HG03175 (cell line): Measurements from ENCODE around the gene OR9Q1.

Experiments
- ATAC-seq: cut with Tn5 transposase; IDR thresholded peaks from one replicate; pipeline ENCODE4 v1.9.1; 2021; ENCODE audit warnings: mild to moderate bottlenecking, moderate library complexity; ENCODE audit not compliant: unreplicated experiment

Gene OR9Q1

DNA sequence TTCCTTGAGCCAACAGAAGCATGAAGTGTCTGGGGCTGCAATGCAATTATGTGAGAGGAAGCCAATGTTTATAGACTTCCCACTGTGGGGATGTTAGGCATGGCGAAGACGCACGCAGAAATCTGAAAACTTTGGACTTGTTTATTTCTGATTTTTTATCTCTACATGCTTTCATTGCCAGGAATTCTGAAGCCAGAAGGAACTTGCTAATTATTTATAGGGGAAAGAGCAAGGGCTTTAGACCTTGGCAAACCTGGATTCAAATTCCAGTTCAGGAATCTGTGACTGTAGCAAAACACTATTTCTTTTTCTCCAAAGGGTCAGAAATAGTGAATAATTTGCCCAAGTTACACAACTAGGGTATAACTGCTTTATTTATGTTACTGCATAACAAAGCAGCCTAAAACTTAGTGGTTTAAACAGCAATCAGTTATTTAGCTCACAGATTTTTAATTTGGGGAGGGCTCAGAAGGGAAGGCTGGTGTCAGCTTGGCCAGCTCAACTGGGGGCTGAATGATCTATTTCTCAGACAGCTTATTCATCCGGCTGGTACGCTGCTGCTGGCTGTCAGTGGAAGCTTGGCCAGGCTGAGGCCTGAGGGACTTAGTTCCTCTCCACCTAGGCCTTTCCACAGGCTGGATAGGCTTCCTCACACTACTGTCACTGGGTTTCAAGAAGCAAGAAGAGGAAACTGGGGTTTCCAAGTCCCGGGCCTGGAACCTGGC, 5.2 kb downstream of the OR9Q1 start:
- no peak for ATAC-seq

GRCh38 chr11:58030653-58031052, 7.0 kb downstream of the OR9Q1 start, which contains the start of gene OR6Q1:
Gene OR6Q1, plus strand, starts transcription at chr11:58030953. Its CDS starts 0 bp downstream, at chr11:58030953.
- no peak for ATAC-seq

DNA sequence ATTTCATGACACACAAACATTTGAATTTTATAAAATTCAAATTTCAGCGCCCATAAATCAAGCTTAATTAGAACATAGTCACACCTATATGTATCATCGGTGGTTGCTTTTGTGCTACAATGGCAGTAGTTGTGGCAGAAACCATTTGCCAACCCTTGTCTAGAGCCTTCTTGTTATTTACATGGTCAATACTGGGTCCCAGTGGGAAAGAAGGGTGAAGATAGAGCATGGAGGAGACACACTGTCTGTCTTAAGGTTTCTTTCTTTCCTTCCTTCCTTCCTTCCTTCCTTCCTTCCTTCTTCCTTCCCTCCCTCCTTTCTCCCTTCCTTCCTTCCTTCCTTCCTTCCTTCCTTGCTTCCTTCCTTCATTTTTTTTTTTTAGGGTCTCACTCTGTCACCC, 10.8 kb downstream of the OR9Q1 start:
- ATAC-seq, result no peak

DNA sequence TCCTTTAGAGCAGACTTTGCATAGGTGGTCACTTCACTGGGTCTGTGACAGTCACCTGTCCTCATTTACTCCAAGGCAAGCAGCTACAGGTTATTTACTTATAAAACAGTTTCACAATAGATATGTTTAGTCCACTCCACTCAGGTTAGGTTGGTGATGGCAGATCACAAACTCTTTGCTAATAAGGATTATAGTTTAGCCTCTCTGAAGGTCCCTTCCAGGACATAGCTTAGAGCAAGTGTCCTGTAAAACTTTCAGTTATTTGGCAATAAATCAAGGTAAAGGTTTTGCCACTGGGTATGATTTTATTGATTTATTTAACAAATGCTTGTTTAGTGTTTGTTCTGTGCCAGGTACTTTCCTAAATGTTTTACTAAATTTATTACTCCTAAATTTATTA, 15.9 kb downstream of the OR9Q1 start:
- no peak for ATAC-seq

- no peak for ATAC-seq
Observed at GRCh38 chr11:58043379-58043778, 19.7 kb downstream of the OR9Q1 start.

DNA sequence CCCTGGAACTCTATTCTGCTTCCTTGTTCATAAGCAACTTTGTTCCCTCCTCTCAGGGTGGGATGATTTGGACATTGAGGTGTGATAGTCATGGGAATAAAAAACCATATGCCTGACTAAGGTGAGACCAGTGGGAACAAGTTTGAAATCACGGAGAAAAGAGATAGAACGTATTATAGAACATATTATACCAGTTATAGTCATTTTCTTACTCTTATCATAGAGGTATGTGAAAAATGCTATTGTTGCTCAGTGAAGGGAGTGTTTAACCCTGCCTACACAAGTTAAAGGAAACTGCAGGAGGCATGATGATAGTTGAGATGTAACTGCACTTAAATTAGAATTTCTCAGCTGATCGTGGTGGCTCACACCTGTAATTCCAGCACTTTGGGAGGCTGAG, 22.6 kb downstream of the OR9Q1 start:
- ATAC-seq, result no peak

DNA sequence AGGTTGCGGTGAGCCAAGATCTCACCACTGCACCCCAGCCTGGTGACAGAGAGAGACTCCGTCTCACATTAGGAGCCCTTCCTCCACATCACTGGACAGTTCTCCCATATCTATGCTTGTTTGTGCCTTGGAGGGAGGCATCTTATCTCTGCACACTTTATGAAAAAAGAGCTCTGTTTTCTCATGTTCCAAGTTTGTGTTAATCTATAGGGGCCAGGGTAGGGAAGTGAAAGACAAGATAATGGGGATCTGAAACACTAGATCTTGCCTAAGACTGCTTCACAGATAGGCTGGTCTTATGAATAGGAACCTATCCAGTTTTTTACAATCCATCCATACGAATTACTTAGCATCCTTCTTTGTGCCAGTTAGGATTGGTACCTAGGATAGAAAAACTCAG, 24.1 kb downstream of the OR9Q1 start:
- ATAC-seq, result no peak

- no peak for ATAC-seq
Observed at GRCh38 chr11:58055806-58056401, 32.2 kb downstream of the OR9Q1 start.

DNA sequence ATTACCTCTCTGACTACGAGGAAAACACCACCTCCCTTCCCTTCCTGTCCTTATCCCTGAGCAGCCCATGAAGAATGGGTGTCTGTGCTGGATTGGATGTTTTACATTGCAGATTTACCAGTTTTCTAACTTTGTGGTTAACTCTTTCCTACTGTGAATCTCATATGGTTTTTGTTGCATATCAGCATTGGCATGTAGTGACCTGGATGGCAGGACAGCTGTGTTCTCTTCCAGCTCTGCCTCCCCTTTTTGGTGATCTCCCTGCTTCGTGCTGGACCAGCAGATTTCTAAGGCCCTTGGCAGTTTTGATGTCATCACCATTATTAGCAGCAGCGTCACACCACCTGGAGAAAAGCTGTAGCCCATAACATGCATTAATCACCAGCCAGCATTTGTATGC, 33.8 kb downstream of the OR9Q1 start:
- ATAC-seq, result no peak

GRCh38 chr11:58058276-58059006, 34.8 kb downstream of the OR9Q1 start:
- no peak for ATAC-seq

GRCh38 chr11:58059007-58059350, 35.3 kb downstream of the OR9Q1 start:
- ATAC-seq, result no peak

- no peak for ATAC-seq
Observed at GRCh38 chr11:58060535-58060934, 36.9 kb downstream of the OR9Q1 start.

DNA sequence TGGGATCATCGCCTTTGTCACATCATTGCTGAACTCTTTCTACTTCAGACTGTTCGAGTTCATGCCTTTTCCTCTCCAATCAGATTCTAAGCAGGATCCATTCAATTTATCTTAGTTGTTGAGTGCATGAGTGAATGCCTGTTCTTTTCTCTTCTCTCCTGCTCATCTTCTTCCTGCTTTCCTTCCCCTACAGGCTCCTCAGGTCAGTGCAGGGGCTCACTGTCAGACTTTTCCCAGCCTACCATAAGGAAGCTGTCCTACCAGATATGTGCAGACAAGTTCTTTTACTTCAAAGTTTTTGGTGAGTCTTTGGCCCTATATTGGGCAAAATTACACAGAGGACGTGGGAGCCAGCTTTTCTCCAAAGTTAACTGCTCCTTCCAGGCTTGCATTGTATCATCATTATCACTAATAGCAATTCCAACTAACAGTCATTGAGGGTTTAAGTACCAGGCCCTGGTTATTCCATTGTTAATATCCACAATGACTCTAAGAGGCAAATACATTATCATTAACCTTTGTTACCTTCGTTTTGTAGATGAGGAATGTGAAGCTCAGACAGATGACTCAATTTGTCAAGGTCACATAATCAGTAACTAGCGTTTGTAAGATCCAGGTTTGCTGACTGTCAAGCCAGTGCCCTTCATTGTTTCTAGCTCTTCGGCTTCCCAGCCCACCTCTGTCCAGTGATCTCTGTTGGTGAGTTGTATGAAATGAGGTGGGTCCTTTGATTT, 37.4 kb downstream of the OR9Q1 start:
- ATAC-seq, result no peak

- ATAC-seq, result no peak
Observed at GRCh38 chr11:58061813-58062212, 38.1 kb downstream of the OR9Q1 start.

DNA sequence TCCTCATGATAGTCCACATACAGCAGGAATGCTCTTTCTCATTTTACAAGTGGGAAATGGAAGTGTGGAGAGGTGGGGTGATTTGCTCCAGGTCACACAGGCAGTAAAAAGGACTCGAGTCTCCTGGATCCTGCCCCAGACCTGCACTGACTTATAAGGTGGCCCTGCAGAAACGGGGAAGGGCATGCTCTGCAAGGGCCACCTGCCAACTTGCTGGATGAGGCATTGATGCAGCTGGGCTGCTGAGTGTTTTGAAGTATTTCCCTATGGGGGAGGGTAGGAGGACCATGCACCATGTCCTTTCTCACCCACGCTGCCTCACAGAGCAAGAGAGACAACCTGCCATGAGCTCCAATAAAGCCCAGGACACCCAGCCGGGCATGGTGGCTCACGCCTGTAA, 44.0 kb downstream of the OR9Q1 start:
- no peak for ATAC-seq

DNA sequence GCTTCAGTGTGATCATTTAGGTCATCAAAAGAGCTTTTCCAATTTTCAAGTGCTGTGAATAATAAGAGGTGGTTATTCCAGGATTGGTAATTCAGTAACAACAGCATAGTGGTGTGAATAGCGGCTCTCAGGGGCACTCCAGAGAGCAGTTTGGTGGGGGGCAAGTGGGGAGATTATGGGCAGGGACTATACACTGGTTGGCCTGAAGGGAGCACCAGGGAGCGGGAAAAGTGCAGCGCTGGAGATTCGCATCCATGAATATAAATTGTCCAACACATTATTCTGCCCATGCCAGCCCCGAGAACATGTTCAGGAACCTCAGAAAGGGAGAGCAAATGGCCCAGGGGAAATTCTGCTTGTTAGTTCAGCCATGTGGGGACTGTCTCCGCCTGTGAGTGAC, 45.0 kb downstream of the OR9Q1 start:
- ATAC-seq, result no peak

DNA sequence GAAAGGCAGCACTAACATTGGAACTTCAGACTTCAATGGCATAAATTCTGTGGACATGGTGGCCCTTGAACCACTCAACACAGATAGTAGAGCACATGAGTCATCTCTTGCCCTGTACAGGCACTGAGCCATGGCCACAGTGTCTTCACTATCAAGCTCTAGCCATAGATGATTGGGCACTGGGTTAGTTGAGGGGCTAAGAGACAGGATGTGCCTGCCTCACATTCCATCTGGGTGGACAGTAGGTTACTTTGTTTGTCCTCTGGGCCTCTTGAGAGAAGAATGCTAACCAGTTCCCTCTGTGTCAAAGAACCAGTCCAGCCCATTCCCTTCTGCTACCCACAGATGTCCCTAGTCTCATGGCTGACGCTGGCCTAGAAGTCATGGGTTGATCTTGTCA, 46.9 kb downstream of the OR9Q1 start:
- no peak for ATAC-seq

GRCh38 chr11:58075781-58076180, 52.1 kb downstream of the OR9Q1 start:
- no peak for ATAC-seq

- no peak for ATAC-seq
Observed at GRCh38 chr11:58086528-58086927, 62.8 kb downstream of the OR9Q1 start.

DNA sequence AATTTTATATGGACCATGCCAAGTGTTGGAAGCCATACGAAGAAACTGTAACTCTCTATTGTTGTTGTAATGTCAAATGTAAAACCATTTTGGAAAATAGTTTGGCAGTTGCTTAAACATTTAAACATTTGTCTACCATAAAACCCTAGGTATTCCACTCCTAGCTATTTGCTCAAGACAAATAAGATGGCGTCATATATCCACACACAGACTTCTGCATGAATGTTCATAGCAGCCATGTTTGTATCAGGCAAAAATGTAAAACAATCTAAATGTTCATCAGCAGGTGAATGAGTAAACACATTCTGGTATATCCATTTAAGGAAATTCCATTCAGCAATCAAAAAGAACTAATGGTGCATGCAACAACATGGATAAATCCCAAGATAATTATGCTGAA, 73.8 kb downstream of the OR9Q1 start:
- no peak for ATAC-seq

GRCh38 chr11:58121096-58121495, 97.4 kb downstream of the OR9Q1 start:
- no peak for ATAC-seq

DNA sequence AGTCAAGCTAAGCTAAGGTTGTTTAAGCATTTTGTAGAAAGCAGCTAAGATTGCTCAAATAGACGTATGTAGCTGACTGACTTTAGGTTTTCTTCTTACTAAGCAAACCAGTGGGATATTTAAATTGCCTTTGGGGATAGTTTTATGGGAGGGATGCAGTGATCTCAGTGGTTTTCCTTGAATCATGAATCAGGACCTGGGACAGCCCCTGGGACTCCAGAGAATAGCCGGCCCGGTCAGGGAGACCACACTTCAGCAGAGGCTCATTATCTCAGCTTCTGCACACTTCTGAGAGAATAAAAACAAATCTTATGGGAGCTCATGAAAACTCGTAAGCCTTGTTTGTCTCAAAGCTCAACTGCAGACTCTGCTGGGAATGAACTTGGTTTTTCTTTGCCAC, 101.8 kb downstream of the OR9Q1 start, which contains the start of gene OR9I1:
Gene OR9I1, minus strand, starts transcription at position 62 of the 400 bp plus-strand sequence. CDS start 6,086 bp downstream, outside the sequence.
- ATAC-seq, result no peak
